ENCODE results near the gene ANK2.

Gene ANK2

DNA sequence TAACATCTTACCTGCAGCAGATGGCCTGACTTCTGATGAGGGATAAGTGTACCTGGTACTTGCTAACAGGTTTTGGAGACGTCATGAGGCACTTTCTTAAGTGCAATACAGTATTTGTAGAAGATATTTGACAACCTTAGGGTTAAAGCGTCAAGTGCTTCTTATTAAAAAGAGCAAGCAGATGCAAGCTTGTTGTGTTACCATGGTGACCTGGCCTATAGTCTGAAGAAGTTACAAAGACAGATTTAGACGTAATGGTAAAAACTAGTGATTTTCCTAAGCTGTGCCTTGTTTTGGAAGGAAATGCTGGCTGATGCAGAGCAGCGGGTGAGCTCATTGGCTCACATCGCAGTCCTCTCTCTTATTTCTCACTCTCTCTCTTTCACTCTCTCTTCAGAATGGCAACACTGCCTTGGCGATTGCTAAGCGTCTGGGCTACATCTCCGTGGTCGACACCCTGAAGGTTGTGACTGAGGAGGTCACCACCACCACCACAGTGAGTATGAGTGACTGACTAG lies 243.6 kb downstream of the ANK2 start:
- DNase-seq, result no peak

DNA sequence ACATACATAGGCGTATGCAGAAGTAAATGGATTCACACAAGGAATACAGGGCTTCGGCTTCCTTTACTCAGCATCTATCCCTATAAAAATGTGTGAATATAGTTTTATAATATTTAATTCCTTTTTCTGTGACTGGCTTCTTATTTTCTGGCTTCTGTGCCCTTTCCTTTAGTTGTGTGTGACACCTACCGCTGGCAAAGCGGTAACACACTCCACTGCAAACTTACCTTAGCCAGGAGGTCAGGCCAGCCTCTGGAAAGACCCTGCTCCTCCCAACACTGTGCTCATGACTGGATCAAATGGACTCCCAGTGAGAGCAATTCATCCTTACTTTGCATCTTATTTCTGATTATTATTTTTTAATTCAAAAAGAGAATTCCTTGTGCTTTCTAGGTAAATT lies 244.2 kb downstream of the ANK2 start:
- no peak for DNase-seq

DNA sequence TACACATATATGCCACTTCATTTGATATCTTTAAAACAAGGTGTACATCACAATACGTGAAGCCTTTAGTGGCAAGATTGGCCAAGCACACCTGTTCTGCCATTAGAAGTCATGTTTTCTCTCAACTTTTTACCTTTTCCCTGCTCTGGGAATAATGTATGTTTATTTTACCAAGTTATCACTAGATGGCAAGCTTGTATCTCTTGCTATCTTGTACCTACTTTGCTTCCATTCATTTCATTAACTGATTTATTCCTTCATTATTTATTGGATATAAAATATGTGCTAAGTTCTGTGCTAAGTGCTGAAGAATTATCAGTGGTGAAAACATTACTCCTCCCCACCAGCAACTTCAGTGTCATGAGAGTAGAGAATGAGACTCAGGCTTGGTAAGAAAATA lies 245.5 kb downstream of the ANK2 start:
- no peak for DNase-seq

DNA sequence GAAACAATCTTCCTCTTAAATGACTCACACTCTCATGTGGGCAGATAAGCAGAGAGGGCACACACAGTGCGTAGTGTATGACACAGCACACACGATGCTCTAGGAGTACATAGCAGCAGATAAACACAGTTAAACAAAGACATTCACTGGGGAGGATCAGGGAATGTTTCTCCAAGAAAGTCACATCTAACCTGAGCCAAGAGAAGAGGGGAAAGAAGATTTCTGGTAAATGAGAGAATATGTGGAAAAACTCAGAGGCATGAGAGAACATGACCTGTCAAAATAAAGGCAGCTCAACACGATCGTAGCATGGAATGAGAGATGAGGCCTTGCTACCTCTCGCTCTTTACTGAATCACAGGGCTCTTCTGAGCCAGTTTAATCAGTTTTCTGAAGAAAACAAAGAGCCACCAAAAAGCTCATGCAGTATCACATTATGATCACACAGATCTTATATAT lies 251.0 kb downstream of the ANK2 start:
- DNase-seq, result no peak

DNA sequence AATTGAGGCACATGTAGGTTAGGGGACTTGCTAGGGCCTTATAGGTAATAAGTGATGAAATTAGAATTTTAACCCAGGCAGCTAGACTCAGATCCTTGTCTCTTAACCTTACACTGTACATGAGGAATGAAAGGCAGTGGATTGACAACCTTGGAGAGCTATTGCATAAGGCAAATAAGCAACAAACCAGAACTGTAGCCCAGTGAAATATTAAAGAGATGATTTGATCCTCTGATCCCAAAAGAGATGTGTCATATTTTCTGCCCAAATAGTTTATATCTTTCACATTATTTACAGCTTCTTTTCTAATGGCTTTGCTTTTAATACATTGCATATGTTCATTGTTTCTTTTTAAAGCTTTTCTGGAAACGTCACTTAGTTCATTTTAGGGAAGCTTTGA lies 252.6 kb downstream of the ANK2 start:
- DNase-seq, result no peak

DNA sequence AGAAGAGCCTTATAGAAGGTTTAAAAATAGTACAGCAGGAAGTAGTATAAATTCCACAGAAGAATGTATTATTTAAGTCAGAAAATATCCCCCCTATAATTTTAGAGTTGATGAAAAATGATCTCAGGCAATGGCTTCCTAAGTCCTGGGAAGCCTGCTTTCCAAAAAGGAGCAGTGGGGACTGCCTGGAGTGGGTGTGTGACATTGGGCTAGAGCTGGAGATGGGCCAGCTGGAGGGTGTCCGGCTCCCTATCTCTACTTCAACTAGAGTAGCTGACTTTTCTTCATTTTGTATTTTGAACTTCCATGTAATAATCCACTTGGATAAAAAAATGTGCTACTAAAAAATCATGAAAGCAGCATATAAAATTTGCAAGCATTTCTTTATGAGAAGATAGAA lies 253.9 kb downstream of the ANK2 start:
- no peak for DNase-seq

DNA sequence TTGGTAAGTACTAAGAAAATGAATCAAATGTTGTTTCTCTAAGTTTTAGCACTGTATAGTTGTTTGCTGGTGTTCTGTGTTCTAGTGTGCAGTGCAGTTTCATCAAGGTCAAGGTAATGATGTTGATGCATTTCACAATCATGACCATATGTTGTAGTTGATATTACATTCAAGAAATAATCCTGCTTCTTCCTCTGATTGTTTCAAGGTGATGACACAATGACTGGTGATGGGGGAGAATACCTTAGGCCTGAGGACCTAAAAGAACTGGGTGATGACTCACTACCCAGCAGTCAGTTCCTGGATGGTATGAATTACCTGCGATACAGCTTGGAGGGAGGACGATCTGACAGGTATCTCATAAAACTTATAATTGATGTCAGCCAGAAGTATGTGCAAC lies 261.6 kb downstream of the ANK2 start:
- DNase-seq, result no peak

DNA sequence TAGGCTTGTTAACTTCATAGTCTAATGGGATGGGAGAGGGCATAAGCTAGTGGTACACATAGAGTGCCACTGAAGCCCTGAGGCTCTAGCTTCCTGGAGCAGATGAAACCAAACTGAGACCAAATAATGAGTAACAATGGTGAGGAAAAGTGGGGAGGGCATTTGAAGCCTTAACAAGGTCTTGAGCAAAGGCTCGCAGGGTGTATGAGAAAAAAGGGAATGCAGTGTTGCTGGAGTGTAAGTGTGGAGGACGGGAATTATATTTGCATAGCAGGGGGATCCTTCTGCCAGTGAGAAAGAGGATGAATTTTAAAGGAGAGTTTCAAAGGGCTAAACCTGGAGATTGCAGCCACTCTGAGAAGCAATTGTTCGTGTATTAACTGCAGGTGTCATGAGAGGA lies 263.1 kb downstream of the ANK2 start:
- no peak for DNase-seq

DNA sequence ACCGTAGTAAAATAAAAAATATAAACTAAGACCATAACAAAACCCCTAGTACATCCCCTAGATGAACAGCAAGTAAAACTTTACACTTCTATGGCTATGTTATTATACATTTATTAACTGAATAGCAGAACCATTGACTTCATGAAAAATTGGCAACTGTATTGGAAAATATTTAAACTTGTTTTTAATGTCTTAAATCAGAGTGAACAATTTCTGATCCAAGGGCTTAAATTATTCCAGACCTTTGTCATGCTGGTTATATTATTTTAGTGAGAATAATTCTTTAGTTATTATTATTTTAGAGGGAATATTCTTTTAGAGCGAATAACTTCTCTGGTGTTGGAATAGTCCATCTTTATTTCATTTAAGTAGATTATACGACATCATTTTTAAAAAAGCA lies 265.0 kb downstream of the ANK2 start:
- no peak for DNase-seq

DNA sequence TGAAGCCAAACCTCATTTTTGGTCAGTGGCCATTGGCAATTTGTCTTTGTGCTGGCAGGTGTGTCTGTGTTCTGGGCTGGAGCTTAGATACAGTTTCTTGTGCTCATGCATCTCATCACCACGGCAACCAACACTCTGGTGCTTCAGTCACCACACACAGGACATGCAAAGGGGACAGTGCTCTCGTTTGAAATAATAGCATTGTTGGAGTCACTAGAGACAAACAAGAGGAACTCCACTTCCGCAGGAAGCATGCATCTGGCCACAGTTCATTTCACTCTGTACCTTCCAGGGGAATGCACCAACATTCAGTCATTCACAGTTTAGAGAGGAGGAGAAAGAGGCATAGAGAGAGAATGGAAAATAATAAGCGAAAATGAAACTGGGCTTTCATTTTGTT lies 267.4 kb downstream of the ANK2 start:
- no peak for DNase-seq

DNA sequence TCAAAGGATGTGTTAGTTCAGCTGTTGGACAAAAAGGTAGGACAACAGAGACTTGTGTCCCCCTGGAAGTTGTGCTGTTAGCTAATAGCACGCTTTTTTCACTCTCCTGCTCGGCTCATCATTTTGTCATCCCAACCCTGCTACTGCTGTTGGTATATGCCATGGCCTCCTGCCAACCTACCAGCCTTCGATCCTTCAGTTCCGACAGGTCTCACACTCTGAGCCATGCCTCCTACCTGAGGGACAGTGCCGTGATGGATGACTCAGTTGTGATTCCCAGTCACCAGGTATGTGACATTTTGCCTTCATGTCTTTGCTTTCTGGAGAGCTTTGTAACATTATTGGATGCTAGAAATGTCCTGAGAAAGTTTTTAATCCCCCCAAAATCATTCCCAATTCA lies 268.1 kb downstream of the ANK2 start:
- DNase-seq, result no peak

DNA sequence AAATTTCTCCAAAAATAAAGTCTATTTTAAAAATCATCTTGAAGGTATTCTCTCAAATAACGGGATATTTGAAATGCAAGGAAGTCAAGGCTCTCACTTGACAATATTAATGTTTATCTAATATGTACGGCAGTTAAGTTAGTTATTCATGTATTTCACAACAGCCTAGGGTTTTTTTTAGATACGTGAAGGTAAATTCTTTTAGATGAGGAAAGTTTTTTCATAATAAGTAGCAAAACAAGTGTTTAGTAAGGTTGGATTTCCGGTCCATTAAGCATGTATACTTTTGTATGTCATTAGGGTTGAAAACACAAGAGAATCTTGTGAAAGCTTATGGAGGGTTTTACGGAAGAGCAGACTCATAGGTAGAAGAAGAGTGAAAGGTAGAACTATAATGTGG lies 273.3 kb downstream of the ANK2 start:
- no peak for DNase-seq

DNA sequence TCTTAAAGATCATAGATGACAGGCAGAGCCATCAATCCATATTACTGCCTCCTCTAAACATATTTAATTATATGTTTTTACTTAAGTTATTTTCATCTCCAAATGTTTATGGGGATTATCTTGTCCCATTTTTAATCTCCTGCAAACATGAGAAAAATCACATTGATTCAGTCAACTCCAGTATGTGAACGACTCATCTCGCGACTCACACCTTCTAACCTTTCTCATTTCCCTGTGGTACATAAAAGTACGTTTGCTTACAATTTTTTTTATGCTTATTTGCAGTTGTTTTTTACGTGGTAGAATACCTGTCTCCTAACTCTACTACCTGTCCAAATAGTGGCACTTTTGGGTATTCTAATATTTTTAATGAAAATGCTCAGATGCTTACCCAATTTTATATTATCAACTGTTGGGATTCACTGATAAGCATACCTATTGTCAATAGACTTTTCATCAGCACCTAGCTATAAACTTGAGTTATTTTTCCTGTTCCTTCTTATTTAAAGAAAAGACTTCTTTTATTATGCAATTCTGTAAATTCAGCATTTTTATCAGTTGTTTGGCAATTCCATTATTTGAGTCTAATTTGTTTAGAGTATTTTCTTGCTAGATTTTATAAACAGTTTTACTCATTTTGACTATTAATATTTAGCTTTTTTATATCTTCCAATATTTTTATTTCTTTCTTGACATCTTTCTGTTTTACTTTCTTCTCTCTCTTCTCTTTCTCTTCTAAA lies 276.6 kb downstream of the ANK2 start:
- no peak for DNase-seq

DNA sequence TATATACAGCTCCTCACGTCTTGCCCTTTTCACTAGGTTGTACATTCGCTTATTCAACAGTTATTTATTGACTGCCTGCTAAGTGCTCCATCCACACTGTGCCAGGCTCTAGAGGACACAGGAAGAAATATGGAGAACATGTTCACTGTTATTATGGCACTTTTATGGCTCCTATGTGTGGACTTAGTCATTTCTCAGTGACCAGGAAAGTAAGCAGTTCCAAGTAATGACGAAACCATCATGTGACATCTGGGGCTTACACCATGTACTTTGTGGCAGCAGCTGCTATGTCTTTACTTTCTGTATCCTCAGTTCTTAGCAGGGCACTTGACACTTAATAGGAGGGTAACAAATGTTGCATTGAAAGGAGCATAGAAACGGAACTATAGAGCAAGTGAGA lies 278.0 kb downstream of the ANK2 start:
- peak; percentile 49 to 50 for DNase-seq

DNA sequence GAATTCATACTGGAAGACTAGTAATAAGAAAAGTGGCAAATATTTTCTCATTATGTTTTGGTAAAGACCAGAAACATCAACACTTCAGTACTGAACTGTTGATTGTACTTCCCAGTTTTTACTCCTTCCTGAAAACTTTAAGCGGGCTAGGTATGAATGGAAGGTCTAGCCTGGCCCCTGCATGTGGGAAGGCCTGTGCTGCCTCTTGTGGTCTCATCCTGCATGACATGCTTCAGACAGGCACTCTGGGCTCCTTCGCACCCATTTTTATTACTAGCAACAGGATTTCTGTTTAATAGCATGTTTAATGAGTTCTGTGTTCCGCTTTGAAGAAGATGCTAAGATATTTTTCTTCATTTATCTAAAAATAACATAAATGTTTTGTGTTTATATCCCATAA lies 279.1 kb downstream of the ANK2 start:
- DNase-seq, result no peak

DNA sequence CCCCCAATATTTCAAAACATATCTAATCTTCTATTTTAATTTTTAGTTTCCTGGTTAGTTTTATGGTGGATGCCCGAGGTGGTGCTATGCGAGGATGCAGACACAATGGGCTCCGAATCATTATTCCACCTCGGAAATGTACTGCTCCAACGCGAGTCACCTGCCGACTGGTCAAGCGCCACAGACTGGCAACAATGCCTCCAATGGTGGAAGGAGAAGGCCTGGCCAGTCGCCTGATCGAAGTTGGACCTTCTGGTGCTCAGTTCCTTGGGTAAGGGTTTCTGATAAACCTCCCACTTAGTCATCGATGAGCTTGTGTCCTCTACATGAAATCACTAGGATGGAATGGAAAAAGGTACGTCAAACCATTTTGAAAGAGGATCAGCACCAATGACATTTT lies 280.7 kb downstream of the ANK2 start:
- DNase-seq, result no peak

DNA sequence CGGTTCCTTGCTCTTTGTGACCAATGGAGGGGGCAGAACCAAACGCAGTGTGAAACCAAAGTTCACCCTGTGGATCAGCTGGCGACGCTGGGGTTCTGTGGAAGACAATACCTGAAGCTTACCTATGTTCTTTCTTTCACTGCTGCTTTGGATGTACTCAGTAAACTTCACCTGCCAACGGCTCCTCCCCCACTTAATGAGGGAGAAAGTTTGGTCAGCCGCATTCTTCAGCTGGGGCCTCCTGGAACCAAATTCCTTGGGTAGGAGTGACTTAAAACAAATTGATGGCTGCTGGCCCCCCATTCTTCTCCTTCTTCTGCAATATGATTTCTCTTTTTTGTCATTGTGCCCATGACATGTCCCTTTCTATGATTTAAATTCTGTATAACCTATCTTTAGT lies 282.4 kb downstream of the ANK2 start:
- no peak for DNase-seq

DNA sequence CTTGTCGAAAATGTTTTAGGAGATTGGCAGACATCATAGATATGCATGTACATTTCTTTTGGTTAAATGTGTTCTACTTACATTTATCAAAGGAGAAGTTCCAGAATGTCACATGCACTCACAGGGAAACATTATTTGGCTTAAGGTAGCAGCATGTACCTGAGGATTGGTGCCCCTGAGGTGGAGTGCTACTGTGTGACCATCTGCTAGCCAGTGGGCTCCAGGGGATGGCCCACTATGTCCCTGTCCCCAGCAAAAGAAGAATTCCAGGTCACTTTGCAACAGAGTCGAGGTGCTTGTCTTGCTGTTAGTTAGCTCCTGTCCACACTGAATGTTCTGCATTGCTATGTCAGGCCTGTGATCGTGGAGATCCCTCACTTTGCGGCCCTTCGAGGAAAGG lies 283.2 kb downstream of the ANK2 start:
- DNase-seq, result no peak

DNA sequence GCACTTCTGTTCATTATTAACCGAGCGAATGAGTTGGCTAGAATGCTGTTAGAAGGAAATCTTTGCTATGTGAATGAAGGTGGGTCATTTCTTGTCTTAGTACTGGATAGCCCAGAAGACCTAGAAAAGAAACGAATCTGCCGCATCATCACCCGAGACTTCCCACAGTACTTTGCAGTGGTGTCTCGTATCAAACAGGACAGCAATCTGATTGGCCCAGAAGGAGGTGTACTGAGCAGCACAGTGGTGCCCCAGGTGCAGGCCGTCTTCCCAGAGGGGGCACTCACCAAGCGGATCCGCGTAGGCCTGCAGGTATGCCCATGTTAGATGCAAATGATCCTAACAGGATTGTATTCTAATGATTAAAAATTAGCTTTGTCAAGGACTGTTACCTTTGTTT lies 286.3 kb downstream of the ANK2 start:
- DNase-seq, result no peak

DNA sequence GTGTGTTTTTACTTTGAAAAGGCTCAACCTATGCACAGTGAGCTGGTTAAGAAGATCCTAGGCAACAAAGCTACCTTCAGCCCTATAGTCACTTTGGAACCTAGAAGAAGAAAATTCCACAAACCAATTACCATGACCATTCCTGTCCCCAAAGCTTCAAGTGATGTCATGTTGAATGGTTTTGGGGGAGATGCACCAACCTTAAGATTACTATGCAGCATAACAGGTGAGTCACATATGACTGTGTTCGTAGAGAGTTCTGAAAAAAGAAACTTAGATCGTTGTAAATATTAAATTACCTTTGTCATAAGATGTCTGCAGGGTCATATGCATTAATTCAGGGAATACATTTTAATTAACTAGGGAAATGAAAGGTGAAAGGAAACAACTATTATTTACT lies 287.1 kb downstream of the ANK2 start:
- DNase-seq, result no peak

DNA sequence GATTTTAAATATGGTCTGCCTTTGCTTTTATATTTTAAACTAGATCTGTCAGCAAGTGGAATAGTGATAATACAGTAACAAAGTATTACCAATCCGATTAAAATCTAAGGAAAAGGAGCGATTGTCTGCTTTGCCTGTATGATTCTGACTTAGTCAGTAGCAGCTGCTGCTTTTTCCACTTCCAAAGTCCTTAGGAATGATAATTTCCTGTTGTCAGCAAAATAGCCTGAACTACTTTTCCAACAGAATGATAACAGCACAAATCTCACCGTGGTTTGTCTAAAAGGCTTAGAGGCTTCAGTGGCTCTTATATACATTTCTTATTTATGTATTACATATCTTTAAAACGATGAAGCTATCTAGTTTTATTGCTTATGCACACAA lies 290.0 kb downstream of the ANK2 start:
- no peak for DNase-seq

DNA sequence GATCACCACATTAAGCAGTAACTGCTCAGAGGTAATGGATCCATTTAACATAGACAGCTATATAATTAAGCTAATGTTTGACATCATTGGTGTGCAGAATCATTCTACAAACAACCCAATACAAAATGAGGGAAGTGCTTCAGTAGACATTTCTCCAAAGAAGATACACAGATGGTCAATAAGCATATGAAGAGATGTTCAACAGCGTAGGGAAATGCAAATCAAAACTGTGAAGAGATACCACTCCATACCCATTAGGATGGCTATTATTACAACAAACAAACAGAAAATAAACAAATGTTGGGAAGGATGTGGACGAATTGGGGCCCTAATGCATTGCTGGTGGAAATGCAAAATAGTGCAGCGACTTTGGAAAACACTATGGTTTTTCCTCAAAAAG lies 294.6 kb downstream of the ANK2 start:
- no peak for DNase-seq

DNA sequence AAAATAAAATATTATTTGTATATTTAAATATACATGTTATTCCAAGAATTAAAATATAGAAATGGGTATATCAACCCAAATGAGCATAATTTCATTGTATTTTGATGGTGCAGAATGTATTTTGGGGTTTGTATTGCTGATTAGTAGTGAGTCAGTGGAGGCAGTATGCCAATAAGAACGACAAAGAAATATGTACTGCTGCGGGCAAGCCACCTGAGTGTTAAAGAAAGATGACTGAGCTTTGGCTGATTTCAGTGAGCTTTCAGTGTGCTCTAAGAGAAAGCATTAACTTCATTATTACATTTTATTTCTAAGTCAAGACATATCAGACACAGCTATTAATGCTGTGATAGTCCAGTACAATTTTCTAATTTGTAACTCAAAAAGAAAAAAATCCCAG lies 297.8 kb downstream of the ANK2 start:
- DNase-seq, result no peak

DNA sequence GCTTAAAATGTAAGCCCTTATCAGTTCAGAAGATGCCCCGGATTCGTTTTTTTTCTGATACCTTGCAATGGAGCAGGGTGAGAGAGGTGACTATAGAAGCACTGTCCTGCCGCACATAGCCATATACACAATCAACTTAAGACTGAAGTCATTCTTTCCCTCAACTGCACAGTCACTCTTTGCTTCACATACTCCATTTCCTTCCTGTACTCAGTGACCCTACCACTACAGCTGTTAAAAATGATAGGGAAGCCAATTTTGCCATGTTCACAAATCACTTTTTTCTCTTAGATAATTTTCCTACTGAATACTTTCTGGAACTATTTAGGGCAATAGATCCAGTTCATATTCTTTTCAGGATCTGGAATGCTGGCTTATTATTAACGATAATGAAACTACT lies 300.0 kb downstream of the ANK2 start:
- peak in 1 of 2 experiments; percentile 11 for DNase-seq

DNA sequence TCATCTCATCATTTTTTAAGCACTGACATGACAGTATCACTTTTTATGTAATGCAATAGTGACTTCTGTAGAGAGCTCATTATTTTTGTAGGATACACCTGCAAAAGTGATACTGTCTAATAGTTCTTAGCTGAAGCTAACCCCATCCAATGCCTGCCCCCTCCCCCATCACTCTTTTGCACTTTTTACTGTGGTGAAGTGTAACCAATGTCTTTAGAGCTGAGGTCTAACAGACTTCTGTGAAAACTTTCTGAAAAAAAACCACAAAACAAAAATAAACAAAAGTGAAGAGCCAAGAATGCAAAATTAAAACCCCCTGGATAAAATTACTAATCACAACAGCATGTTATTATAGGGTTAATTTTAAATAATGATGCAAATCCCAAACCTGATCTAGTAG lies 301.1 kb downstream of the ANK2 start:
- no peak for DNase-seq

All from AML-193 (cell line).